Measurements from ENCODE around the gene PALM. TPM values are rescaled to one million over a fixed set of nuclear protein-coding genes. Genes with fewer than 3 reads are reported as not detected.
"Not testable (repeated sequence)": the region's sequence is repeated elsewhere in the genome, so short reads cannot be mapped to it uniquely, and the experiment has no call there.

The PALM gene
- polyA plus RNA-seq, 1 donor from 2014 or later: 74.8 TPM

DNA sequence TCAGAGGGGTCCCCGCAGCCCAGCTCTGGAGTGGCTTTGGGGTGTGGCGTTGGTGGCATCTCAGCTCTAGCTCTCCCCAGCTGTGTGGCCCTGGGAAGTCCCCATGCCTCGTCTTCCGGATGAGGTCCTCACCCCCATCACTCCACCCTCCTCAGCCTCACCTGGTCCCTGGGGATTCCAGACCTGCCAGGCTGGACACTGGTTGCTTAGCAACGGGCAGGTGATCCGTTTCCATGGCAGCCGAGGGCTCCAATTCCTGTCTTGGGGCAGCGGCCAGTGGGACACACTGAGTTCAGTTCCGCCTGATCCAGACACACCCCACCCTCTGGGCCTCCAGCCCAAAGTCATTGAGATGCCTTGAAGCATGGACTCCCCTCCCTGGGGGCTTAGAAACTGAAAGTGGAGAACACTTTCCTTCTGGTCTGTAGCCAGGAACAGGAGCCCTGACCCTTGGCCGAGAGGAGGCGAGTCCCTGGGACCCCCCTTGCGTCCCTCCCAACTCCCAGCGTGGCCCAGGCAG is 34.5 kb downstream of the PALM start:
- H3K27ac ChIP-seq (ENCODE audit: low read length): no peak overlapping the region
- no peaks in the 10 kb centered on the region for H3K27me3 ChIP-seq (ENCODE audit: insufficient read depth, low read depth, low read length)
- H2AFZ ChIP-seq (ENCODE audit: low read depth, low read length): no peak overlapping the region
- H4K20me1 ChIP-seq (ENCODE audit: insufficient read depth): no peaks in the 10 kb centered on the region
- TF ChIP-seq EZH2 (IDR thresholded peaks at IDR 0.05; ENCODE audit: borderline replicate concordance, insufficient read depth, low read length, poor library complexity, severe bottlenecking): no peak
- no peak for TF ChIP-seq RAD21 (conservative IDR thresholded peaks at IDR 0.05)
- TF ChIP-seq SMC3 (conservative IDR thresholded peaks at IDR 0.05; ENCODE audit: poor library complexity): no peak
- H3K4me3 ChIP-seq (ENCODE audit: low read length): no peak overlapping the region
- no peak overlapping the region for H3K9ac ChIP-seq (ENCODE audit: low read length)
- H3K4me2 ChIP-seq (ENCODE audit: low read length): no peak overlapping the region
- H3K79me2 ChIP-seq (replicated peaks; ENCODE audit: insufficient read depth, low read length): no peaks in the 10 kb centered on the region
- H3F3A ChIP-seq (ENCODE audit: insufficient read depth, low read length, poor library complexity, severe bottlenecking): no peaks in the 10 kb centered on the region
- H3K9me2 ChIP-seq (ENCODE audit: insufficient read depth, low read length): no peaks in the 10 kb centered on the region
- peaks cover 22% of the 10 kb centered on the region for H3K9me3 ChIP-seq (ENCODE audit: low read length)
- peaks cover 10% of the 10 kb centered on the region for H3K36me3 ChIP-seq (ENCODE audit: insufficient read depth, low read length)

DNA sequence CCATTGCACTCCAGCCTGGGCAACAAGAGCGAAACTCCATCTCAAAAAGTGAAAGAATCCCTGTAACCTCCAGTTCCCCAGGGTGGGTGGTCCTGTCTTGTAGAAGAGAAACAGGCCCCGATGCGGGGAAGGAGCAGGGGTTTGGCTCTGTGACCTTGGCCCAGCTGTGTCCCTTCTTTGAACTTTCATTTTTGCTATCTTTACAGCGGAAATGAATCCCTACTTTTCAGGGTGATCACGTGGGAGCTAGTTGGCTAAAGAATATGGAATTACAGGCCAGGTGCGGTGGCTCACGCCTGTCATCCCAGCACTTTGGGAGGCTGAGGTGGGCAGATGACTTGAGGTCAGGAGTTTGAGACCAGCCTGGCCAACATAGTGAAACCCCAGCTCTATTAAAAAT is 36.4 kb downstream of the PALM start:
- not testable (repeated sequence) for H3K79me2 ChIP-seq (replicated peaks; ENCODE audit: insufficient read depth, low read length); H3K9me2 ChIP-seq (ENCODE audit: insufficient read depth, low read length); H3K4me2 ChIP-seq (ENCODE audit: low read length); H3F3A ChIP-seq (ENCODE audit: insufficient read depth, low read length, poor library complexity, severe bottlenecking); H3K27me3 ChIP-seq (ENCODE audit: insufficient read depth, low read depth, low read length); H3K27ac ChIP-seq (ENCODE audit: low read length); H3K9ac ChIP-seq (ENCODE audit: low read length); H3K4me3 ChIP-seq (ENCODE audit: low read length); H2AFZ ChIP-seq (ENCODE audit: low read depth, low read length); H4K20me1 ChIP-seq (ENCODE audit: insufficient read depth)
- peaks cover 11% of the 10 kb centered on the region for H3K36me3 ChIP-seq (ENCODE audit: insufficient read depth, low read length)
- peaks cover 22% of the 10 kb centered on the region for H3K9me3 ChIP-seq (ENCODE audit: low read length)

DNA sequence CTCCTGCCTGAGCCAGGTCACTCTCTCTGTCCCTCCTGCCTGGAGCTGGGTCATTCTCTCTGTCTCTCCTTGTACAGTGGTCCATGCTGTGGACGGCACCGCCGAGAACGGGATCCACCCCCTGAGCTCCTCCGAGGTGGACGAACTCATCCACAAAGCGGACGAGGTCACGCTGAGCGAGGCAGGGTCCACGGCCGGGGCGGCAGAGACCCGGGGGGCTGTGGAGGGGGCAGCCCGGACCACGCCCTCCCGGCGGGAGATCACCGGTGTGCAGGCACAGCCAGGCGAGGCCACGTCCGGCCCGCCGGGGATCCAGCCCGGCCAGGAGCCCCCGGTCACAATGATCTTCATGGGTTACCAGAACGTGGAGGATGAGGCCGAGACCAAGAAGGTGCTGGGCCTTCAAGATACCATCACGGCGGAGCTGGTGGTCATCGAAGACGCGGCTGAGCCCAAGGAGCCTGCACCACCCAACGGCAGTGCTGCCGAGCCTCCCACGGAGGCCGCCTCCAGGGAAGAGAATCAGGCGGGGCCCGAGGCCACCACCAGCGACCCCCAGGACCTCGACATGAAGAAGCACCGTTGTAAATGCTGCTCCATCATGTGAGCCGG is 37.6 kb downstream of the PALM start:
- no peaks in the 10 kb centered on the region for H4K20me1 ChIP-seq (ENCODE audit: insufficient read depth)
- H3K4me3 ChIP-seq (ENCODE audit: low read length): no peak overlapping the region
- H3K27me3 ChIP-seq (ENCODE audit: insufficient read depth, low read depth, low read length): no peaks in the 10 kb centered on the region
- peaks cover 22% of the 10 kb centered on the region for H3K9me3 ChIP-seq (ENCODE audit: low read length)
- H3K27ac ChIP-seq (ENCODE audit: low read length): no peak overlapping the region
- no peak overlapping the region for H3K4me2 ChIP-seq (ENCODE audit: low read length)
- H3K9me2 ChIP-seq (ENCODE audit: insufficient read depth, low read length): no peaks in the 10 kb centered on the region
- peaks cover 11% of the 10 kb centered on the region for H3K36me3 ChIP-seq (ENCODE audit: insufficient read depth, low read length)
- H3F3A ChIP-seq (ENCODE audit: insufficient read depth, low read length, poor library complexity, severe bottlenecking): no peaks in the 10 kb centered on the region
- no peaks in the 10 kb centered on the region for H3K79me2 ChIP-seq (replicated peaks; ENCODE audit: insufficient read depth, low read length)
- no peak overlapping the region for H3K9ac ChIP-seq (ENCODE audit: low read length)
- no peak for TF ChIP-seq EZH2 (IDR thresholded peaks at IDR 0.05; ENCODE audit: borderline replicate concordance, insufficient read depth, low read length, poor library complexity, severe bottlenecking)
- no peak for TF ChIP-seq RAD21 (conservative IDR thresholded peaks at IDR 0.05)
- TF ChIP-seq, protein P1, sequence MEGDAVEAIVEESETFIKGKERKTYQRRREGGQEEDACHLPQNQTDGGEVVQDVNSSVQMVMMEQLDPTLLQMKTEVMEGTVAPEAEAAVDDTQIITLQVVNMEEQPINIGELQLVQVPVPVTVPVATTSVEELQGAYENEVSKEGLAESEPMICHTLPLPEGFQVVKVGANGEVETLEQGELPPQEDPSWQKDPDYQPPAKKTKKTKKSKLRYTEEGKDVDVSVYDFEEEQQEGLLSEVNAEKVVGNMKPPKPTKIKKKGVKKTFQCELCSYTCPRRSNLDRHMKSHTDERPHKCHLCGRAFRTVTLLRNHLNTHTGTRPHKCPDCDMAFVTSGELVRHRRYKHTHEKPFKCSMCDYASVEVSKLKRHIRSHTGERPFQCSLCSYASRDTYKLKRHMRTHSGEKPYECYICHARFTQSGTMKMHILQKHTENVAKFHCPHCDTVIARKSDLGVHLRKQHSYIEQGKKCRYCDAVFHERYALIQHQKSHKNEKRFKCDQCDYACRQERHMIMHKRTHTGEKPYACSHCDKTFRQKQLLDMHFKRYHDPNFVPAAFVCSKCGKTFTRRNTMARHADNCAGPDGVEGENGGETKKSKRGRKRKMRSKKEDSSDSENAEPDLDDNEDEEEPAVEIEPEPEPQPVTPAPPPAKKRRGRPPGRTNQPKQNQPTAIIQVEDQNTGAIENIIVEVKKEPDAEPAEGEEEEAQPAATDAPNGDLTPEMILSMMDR (IDR thresholded peaks at IDR 0.05; ENCODE audit: poor library complexity, severe bottlenecking): no peak
- no peak for TF ChIP-seq POLR2AphosphoS5 (IDR thresholded peaks at IDR 0.05)
- TF ChIP-seq, protein P2, sequence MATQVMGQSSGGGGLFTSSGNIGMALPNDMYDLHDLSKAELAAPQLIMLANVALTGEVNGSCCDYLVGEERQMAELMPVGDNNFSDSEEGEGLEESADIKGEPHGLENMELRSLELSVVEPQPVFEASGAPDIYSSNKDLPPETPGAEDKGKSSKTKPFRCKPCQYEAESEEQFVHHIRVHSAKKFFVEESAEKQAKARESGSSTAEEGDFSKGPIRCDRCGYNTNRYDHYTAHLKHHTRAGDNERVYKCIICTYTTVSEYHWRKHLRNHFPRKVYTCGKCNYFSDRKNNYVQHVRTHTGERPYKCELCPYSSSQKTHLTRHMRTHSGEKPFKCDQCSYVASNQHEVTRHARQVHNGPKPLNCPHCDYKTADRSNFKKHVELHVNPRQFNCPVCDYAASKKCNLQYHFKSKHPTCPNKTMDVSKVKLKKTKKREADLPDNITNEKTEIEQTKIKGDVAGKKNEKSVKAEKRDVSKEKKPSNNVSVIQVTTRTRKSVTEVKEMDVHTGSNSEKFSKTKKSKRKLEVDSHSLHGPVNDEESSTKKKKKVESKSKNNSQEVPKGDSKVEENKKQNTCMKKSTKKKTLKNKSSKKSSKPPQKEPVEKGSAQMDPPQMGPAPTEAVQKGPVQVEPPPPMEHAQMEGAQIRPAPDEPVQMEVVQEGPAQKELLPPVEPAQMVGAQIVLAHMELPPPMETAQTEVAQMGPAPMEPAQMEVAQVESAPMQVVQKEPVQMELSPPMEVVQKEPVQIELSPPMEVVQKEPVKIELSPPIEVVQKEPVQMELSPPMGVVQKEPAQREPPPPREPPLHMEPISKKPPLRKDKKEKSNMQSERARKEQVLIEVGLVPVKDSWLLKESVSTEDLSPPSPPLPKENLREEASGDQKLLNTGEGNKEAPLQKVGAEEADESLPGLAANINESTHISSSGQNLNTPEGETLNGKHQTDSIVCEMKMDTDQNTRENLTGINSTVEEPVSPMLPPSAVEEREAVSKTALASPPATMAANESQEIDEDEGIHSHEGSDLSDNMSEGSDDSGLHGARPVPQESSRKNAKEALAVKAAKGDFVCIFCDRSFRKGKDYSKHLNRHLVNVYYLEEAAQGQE (IDR thresholded peaks at IDR 0.05; ENCODE audit: borderline replicate concordance): no peak
- TF ChIP-seq MXI1 (conservative IDR thresholded peaks at IDR 0.05; ENCODE audit: poor library complexity, severe bottlenecking): no peak
- no peak for TF ChIP-seq SMC3 (conservative IDR thresholded peaks at IDR 0.05; ENCODE audit: poor library complexity)
- TF ChIP-seq TAF1 (IDR thresholded peaks at IDR 0.05; ENCODE audit: low read depth): no peak
- no peak for TF ChIP-seq EP300 (conservative IDR thresholded peaks at IDR 0.05; ENCODE audit: poor library complexity, severe bottlenecking)
- H2AFZ ChIP-seq (ENCODE audit: low read depth, low read length): no peak overlapping the region
